Caco-2 (cell line): ENCODE measurements around the gene MRPL48. TPM values are rescaled to one million over a fixed set of nuclear protein-coding genes. Genes with fewer than 3 reads are reported as not detected.

Experiments used
- BruUV-seq: library from RNA; stranded (reverse); fragments of 400-500 nt; replicated peaks from 2 replicates; lab custom pipeline; 2021; lab: Mats Ljungman, UMichigan
- CTCF ChIA-PET: fragments of 300-600 bp; sonication (Branson Sonifier 250); formaldehyde crosslinking; loops from one replicate; lab custom pipeline; 2022; ENCODE audit warnings: antibody characterized with exemption; lab: Charles Lee
- POLR2A ChIA-PET: fragments of 300-600 bp; sonication (Branson Sonifier 250); formaldehyde crosslinking; loops from one replicate; lab custom pipeline; 2022; ENCODE audit warnings: antibody characterized with exemption; lab: Charles Lee
- DNase-seq, 2 experiments: peaks; one replicate each; pipeline versions ENCODE4 v3.0.0 to v3.0.0-alpha.2; 2020 to 2022
- H3K27me3 ChIP-seq: replicated peaks from 2 replicates; pipeline ENCODE4 v1.6.0; 2011; ENCODE audit warnings: low read length; ENCODE audit not compliant: control insufficient read depth, insufficient read depth
- H3K36me3 ChIP-seq: 2 replicates; pipeline ENCODE4 v1.5.1; 2011; ENCODE audit warnings: low read length; ENCODE audit not compliant: control insufficient read depth, insufficient read depth
- H3K4me1 ChIP-seq: fragments of 250-450 bp; sonication (Bioruptor Pico); 2 replicates; pipeline ENCODE4 v1.5.1; 2020; ENCODE audit warnings: mild to moderate bottlenecking
- H3K4me3 ChIP-seq: 2 replicates; pipeline ENCODE4 v1.5.1; 2011; ENCODE audit warnings: low read depth, mild to moderate bottlenecking, control low read depth, low read length
- H3K9me3 ChIP-seq: fragments of 250-450 bp; sonication (Bioruptor Pico); 2 replicates; pipeline ENCODE4 v1.5.1; 2020; ENCODE audit warnings: mild to moderate bottlenecking, moderate library complexity
- H3K27ac Mint-ChIP-seq: one replicate; pipeline ENCODE4 v1.8.0; 2022; ENCODE audit warnings: mixed read lengths; ENCODE audit not compliant: unreplicated experiment
- H3K27me3 Mint-ChIP-seq: one replicate; pipeline ENCODE4 v1.8.0; 2022; ENCODE audit warnings: mixed read lengths; ENCODE audit not compliant: insufficient read depth, unreplicated experiment
- H3K36me3 Mint-ChIP-seq: one replicate; pipeline ENCODE4 v1.8.0; 2022; ENCODE audit warnings: mild to moderate bottlenecking, mixed read lengths; ENCODE audit not compliant: insufficient read depth, unreplicated experiment
- H3K4me1 Mint-ChIP-seq: one replicate; pipeline ENCODE4 v1.8.0; 2022; ENCODE audit warnings: low read depth, mixed read lengths; ENCODE audit not compliant: unreplicated experiment
- H3K4me3 Mint-ChIP-seq: one replicate; pipeline ENCODE4 v1.8.0; 2022; ENCODE audit warnings: mild to moderate bottlenecking, moderate library complexity, mixed read lengths; ENCODE audit not compliant: unreplicated experiment
- H3K9me3 Mint-ChIP-seq: one replicate; pipeline ENCODE4 v1.8.0; 2022; ENCODE audit warnings: mixed read lengths; ENCODE audit not compliant: unreplicated experiment
- CTCF ChIP-seq, 2 experiments: fragments of 200-600 bp in 1 of 2; IDR thresholded peaks; 1 replicate in 1 of 2; 2 replicates in 1 of 2; pipeline versions ENCODE4 v1.5.1 to v1.8.0; 2011 to 2022; ENCODE audit warnings: antibody characterized with exemption in 1 of 2, control low read depth in 1 of 2, inconsistent platforms in 1 of 2, low read depth in 1 of 2, low read length in 1 of 2, mild to moderate bottlenecking in 1 of 2, moderate library complexity in 1 of 2; ENCODE audit not compliant: insufficient read depth in 1 of 2, severe bottlenecking in 1 of 2, unreplicated experiment in 1 of 2
- intact Hi-C: fragments of 100-400 bp; cut with micrococcal nuclease; formaldehyde crosslinking; loops from one replicate; pipeline ENCODE4 v1.10.0; 2022; ENCODE audit not compliant: unreplicated experiment
- total RNA-seq: library from RNA; stranded (reverse); gene quantifications from 2 replicates; pipeline ENCODE4 v1.2.3, GENCODE V29; 2022

The MRPL48 gene
- total RNA-seq, 1 experiment from 2014 or later: 113 TPM

- ChIA-PET POLR2A (no interaction called here), CTCF (interaction anchor here (0.5 kb wide), 1 partner anchor 559 kb away, joined by 3 read pairs; no protein-coding TSS in a partner anchor)
- Mint-ChIP-seq H3K27ac (no peak overlapping the region), H3K4me3 (no peak overlapping the region), H3K4me1 (no peaks in the 10 kb centered on the region), H3K9me3 (peaks cover 9% of the 10 kb centered on the region), H3K36me3 (peaks cover 31% of the 10 kb centered on the region), H3K27me3 (no peaks in the 10 kb centered on the region)
- no peaks in the 10 kb centered on the region for H3K4me1 ChIP-seq
- TF ChIP-seq CTCF (IDR thresholded peaks at IDR 0.05; ENCODE audit: insufficient read depth in 1 of 2, low read depth in 1 of 2, low read length in 1 of 2, severe bottlenecking in 1 of 2, unreplicated experiment in 1 of 2): no peak
- no peaks in the 10 kb centered on the region for H3K27me3 ChIP-seq
- peaks cover 1% of the 10 kb centered on the region for H3K36me3 ChIP-seq
- no peak overlapping the region for H3K4me3 ChIP-seq
- BruUV-seq: no TSS peak
- no peak for DNase-seq
- H3K9me3 ChIP-seq: no peaks in the 10 kb centered on the region
- intact Hi-C loops: no loop called here
Measured at GRCh38 chr11:73889536-73889935, 101.9 kb downstream of the MRPL48 start.

- Mint-ChIP-seq H3K27me3 (no peaks in the 10 kb centered on the region), H3K36me3 (peaks cover 8% of the 10 kb centered on the region), H3K4me3 (no peak overlapping the region), H3K4me1 (no peaks in the 10 kb centered on the region), H3K9me3 (no peaks in the 10 kb centered on the region), H3K27ac (no peak overlapping the region)
- DNase-seq: no peak
- ChIA-PET CTCF (no interaction called here), POLR2A (no interaction called here)
- H3K36me3 ChIP-seq: peaks cover 5% of the 10 kb centered on the region
- H3K27me3 ChIP-seq: no peaks in the 10 kb centered on the region
- H3K4me3 ChIP-seq: no peak overlapping the region
- no TSS peak for BruUV-seq
- intact Hi-C loops: no loop called here
- TF ChIP-seq CTCF (IDR thresholded peaks at IDR 0.05; ENCODE audit: insufficient read depth in 1 of 2, low read depth in 1 of 2, low read length in 1 of 2, severe bottlenecking in 1 of 2, unreplicated experiment in 1 of 2): no peak
- no peaks in the 10 kb centered on the region for H3K9me3 ChIP-seq
- H3K4me1 ChIP-seq: no peaks in the 10 kb centered on the region
Measured at GRCh38 chr11:73893041-73893440, 105.4 kb downstream of the MRPL48 start.

DNA sequence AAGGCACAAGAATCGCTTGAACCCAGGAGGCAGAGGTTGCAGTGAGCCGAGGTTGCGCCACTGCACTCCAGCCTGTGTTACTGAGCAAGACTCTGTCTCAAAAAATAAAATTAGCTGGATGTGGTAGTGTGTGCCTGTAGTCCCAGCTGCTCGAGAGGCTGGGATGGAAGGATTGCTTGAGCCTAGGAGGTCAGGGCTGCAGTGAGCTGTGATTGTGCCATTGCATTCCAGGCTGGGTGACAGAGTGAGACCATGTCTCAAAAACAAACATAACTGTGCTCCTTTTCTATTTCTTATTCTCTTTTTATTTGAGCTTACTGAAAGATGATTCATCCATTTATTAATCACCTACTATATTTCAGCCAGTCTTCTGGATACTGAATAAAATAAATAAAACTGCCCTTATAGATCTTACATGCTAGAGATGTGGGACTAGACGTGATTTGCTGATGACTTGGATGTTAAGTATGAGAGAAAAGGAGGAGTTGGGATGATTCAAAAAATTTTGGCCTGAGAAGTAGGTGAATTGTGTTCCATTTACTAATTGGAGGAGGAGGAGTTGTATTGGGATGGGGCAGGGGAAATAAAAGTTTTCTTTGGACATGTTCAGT lies 107.2 kb downstream of the MRPL48 start:
- H3K4me1 ChIP-seq: no peaks in the 10 kb centered on the region
- H3K4me3 ChIP-seq: no peak overlapping the region
- POLR2A ChIA-PET: no interaction called here
- Mint-ChIP-seq H3K9me3 (no peaks in the 10 kb centered on the region), H3K4me1 (no peaks in the 10 kb centered on the region), H3K4me3 (no peak overlapping the region), H3K36me3 (peaks cover 24% of the 10 kb centered on the region), H3K27ac (no peak overlapping the region), H3K27me3 (no peaks in the 10 kb centered on the region)
- no TSS peak for BruUV-seq
- DNase-seq: no peak
- CTCF ChIA-PET: no interaction called here
- H3K9me3 ChIP-seq: no peaks in the 10 kb centered on the region
- H3K36me3 ChIP-seq: peaks cover 5% of the 10 kb centered on the region
- intact Hi-C loops: no loop called here
- no peaks in the 10 kb centered on the region for H3K27me3 ChIP-seq
- no peak for TF ChIP-seq CTCF (IDR thresholded peaks at IDR 0.05; ENCODE audit: insufficient read depth in 1 of 2, low read depth in 1 of 2, low read length in 1 of 2, severe bottlenecking in 1 of 2, unreplicated experiment in 1 of 2)
